Epithelial cell of proximal tubule (primary cell): Measurements from ENCODE around the gene IRX3. TPM values are rescaled to one million over a fixed set of nuclear protein-coding genes. Genes with fewer than 3 reads are reported as not detected.
A peak's percentile ranks its signal among the peaks of the same experiment; 100 is the strongest.

ENCODE experiments used
- DNase-seq: peaks from one replicate; pipeline ENCODE4 v3.0.0-alpha.2; 2011; ENCODE audit warnings: low read depth
- H3K4me3 ChIP-seq: 2 replicates; pipeline ENCODE4 v1.5.1; 2011; ENCODE audit warnings: low read depth, mild to moderate bottlenecking, low read length
- total RNA-seq: library from RNA; depleted of rRNA; stranded (reverse); fragments of >200 nt; gene quantifications from 2 replicates; pipeline ENCODE4 v1.2.3, GENCODE V29; 2015
- TF ChIP-seq, protein P1 (sequence below): conservative IDR thresholded peaks from 2 replicates; pipeline ENCODE4 v1.5.1; 2012; ENCODE audit warnings: low read depth, mild to moderate bottlenecking, low read length

IRX3 gene
- total RNA-seq, 1 donor from 2014 or later = 28.7 TPM

- TF ChIP-seq, protein P1, sequence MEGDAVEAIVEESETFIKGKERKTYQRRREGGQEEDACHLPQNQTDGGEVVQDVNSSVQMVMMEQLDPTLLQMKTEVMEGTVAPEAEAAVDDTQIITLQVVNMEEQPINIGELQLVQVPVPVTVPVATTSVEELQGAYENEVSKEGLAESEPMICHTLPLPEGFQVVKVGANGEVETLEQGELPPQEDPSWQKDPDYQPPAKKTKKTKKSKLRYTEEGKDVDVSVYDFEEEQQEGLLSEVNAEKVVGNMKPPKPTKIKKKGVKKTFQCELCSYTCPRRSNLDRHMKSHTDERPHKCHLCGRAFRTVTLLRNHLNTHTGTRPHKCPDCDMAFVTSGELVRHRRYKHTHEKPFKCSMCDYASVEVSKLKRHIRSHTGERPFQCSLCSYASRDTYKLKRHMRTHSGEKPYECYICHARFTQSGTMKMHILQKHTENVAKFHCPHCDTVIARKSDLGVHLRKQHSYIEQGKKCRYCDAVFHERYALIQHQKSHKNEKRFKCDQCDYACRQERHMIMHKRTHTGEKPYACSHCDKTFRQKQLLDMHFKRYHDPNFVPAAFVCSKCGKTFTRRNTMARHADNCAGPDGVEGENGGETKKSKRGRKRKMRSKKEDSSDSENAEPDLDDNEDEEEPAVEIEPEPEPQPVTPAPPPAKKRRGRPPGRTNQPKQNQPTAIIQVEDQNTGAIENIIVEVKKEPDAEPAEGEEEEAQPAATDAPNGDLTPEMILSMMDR = no peak
- DNase-seq = no peak
- peak overlapping the region; percentile 69 for H3K4me3 ChIP-seq
Observed at GRCh38 chr16:54282928-54283724, 3.5 kb downstream of the IRX3 start.

DNA sequence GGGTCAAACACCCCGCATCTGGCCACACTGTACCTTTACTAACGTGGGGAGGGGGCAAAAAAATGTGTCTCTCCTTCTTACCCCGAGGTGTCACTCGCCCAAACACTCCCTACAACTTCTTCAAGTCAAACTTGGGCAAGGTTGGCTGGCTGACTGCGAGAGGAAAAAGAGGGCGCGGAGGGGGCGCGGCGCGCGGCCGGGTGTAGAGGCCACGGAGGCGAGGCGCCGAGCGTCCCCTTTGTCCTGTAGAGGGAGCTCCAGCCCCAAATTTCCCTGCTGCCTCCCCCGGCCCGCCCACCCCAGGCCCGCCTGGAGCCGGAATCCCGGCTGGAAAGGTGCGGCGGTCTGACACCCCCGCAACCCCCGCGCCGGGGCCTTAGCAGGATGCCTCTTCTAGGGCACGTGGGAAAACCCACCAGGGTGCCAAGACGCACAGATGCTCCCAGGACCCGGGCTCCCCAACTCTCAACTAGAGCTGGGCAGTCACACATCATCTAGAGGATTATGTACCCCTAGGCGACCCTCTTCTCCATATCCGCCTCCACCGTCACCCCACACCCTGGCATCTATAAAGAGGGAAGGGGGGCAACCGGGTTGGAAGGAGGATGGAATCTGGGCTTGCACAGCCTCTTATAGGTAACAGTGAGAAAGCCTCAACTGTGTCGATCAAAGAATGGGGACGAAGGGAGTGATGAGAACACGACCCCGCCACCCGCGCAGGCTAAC, 4.2 kb downstream of the IRX3 start:
- H3K4me3 ChIP-seq = peak overlapping the region; percentile 69
- TF ChIP-seq, protein P1 = peak; percentile 54
- no peak for DNase-seq

GRCh38 chr16:54281535-54282201, 4.9 kb downstream of the IRX3 start:
- no peak for DNase-seq
- peak overlapping the region; percentile 69 for H3K4me3 ChIP-seq
- TF ChIP-seq, protein P1 = no peak

GRCh38 chr16:54280751-54281150, 5.8 kb downstream of the IRX3 start:
- TF ChIP-seq, protein P1 = no peak
- DNase-seq = no peak
- H3K4me3 ChIP-seq = no peak overlapping the region

- TF ChIP-seq, protein P1 = no peak
- H3K4me3 ChIP-seq = no peak overlapping the region
- no peak for DNase-seq
Observed at GRCh38 chr16:54277845-54278703, 8.5 kb downstream of the IRX3 start.

DNA sequence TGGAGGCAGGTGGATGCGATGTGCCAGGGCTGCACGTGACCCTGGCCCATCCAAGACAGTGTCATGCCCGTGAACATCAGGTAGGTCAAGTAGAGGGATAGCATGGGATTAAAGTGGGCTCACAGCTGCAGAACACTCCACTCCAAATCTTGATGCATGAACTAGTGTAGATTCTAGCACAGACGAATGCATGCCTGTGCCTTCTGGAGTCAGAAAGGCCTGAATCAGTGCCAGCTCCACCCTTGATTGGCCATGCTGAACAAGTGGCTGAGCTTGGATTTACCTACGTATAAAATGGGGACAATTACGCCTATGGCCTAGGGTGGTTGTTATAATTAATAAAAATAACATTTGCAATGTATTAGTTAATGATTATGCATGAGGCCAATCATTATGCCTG, 10.6 kb downstream of the IRX3 start:
- H3K4me3 ChIP-seq = no peak overlapping the region
- TF ChIP-seq, protein P1 = no peak
- DNase-seq = no peak
